CD4-positive, alpha-beta memory T cell (primary cell): Measurements from ENCODE around the gene SMS. TPM values are rescaled to one million over a fixed set of nuclear protein-coding genes. Genes with fewer than 3 reads are reported as not detected.

Experiments
- CTCF ChIA-PET: fragments of 350-600 bp; sonication (Branson Sonifier 250); formaldehyde crosslinking; loops from one replicate; lab custom pipeline; 2021; ENCODE audit warnings: inconsistent platforms; ENCODE audit not compliant: partially characterized antibody; lab: Charles Lee
- POLR2A ChIA-PET: fragments of 350-600 bp; sonication (Branson Sonifier 250); formaldehyde crosslinking; loops from one replicate; lab custom pipeline; 2021; ENCODE audit not compliant: partially characterized antibody; lab: Charles Lee
- DNase-seq, 5 donors: peaks; one replicate each; pipeline versions ENCODE4 v3.0.0 to v3.0.0-alpha.2; 2020 to 2022; ENCODE audit warnings: mixed read lengths in 1 of 5
- H3K27ac ChIP-seq: one replicate; pipeline ENCODE4 v1.7.0; 2013; ENCODE audit warnings: low read depth, low read length
- H3K27me3 ChIP-seq: 2 replicates; pipeline ENCODE4 v1.7.0; 2013; ENCODE audit warnings: mild to moderate bottlenecking, low read length, moderate library complexity; ENCODE audit not compliant: insufficient read depth
- H3K36me3 ChIP-seq: 2 replicates; pipeline ENCODE4 v1.7.0; 2013; ENCODE audit warnings: mild to moderate bottlenecking, low read length, moderate library complexity; ENCODE audit not compliant: insufficient read depth
- H3K4me1 ChIP-seq: 2 replicates; pipeline ENCODE4 v1.7.0; 2013; ENCODE audit warnings: mild to moderate bottlenecking, low read length, moderate library complexity; ENCODE audit not compliant: insufficient read depth
- H3K4me3 ChIP-seq, 2 donors: one replicate each; pipeline ENCODE4 v1.7.0; 2013; ENCODE audit warnings: low read length in 2 of 2, mild to moderate bottlenecking in 1 of 2
- H3K9me3 ChIP-seq, 2 donors: one replicate each; pipeline ENCODE4 v1.7.0; 2013; ENCODE audit warnings: low read length in 2 of 2, control low read depth in 1 of 2; ENCODE audit not compliant: control insufficient read depth in 1 of 2
- H3K27ac Mint-ChIP-seq, 7 donors: one replicate each; pipeline ENCODE4 v1.8.0; 2020 to 2021; ENCODE audit warnings: mixed read lengths in 7 of 7, mild to moderate bottlenecking in 6 of 7, inconsistent platforms in 3 of 7, moderate library complexity in 3 of 7
- H3K27me3 Mint-ChIP-seq, 2 donors: one replicate each; pipeline ENCODE4 v1.8.0; 2020 to 2021; ENCODE audit warnings: mixed read lengths in 2 of 2
- H3K36me3 Mint-ChIP-seq, 2 donors: one replicate each; pipeline ENCODE4 v1.8.0; 2020 to 2021; ENCODE audit warnings: mixed read lengths in 2 of 2, inconsistent platforms in 1 of 2, mild to moderate bottlenecking in 1 of 2
- H3K4me1 Mint-ChIP-seq, 4 donors: one replicate each; pipeline ENCODE4 v1.8.0; 2020 to 2021; ENCODE audit warnings: mixed read lengths in 4 of 4, mild to moderate bottlenecking in 1 of 4
- H3K4me3 Mint-ChIP-seq, 8 donors: one replicate each; pipeline ENCODE4 v1.8.0; 2020 to 2021; ENCODE audit warnings: mixed read lengths in 8 of 8, mild to moderate bottlenecking in 7 of 8, moderate library complexity in 6 of 8, inconsistent platforms in 3 of 8
- H3K9me3 Mint-ChIP-seq, 8 donors: one replicate each; pipeline ENCODE4 v1.8.0; 2020 to 2021; ENCODE audit warnings: mixed read lengths in 8 of 8, mild to moderate bottlenecking in 5 of 8, inconsistent platforms in 3 of 8, moderate library complexity in 1 of 8
- intact Hi-C: fragments of 100-400 bp; cut with micrococcal nuclease; formaldehyde crosslinking; loops from one replicate; pipeline ENCODE4 v1.15.1; 2023
- polyA plus RNA-seq, 2 donors: library from polyadenylated mRNA; unstranded; fragments of 300-500 nt; fragmentation: Illumina TruSeq; gene quantifications; one replicate each; pipeline ENCODE4 v1.2.3, GENCODE V29; 2021
- total RNA-seq, 2 experiments: library from RNA; stranded (reverse); gene quantifications; one replicate each; pipeline ENCODE4 v1.2.3, GENCODE V29; 2021

Gene SMS
- total and polyA plus RNA-seq, 4 experiments from 2014 or later = 28.0 to 74.7 (median 39.8) TPM

GRCh38 chrX:21990832-21991231 lies 50.3 kb downstream of the SMS start:
- Histone ChIP-seq H3K27ac (no peak overlapping the region), H3K4me1 (peaks cover 9% of the 10 kb centered on the region)

GRCh38 chrX:21991504-21991903 lies 51.0 kb downstream of the SMS start:
- Histone ChIP-seq H3K9me3 (no peaks in the 10 kb centered on the region), H3K27me3 (no peaks in the 10 kb centered on the region), H3K27ac (no peak overlapping the region), H3K36me3 (no peaks in the 10 kb centered on the region), H3K4me3 (no peak overlapping the region), H3K4me1 (peaks cover 9% of the 10 kb centered on the region)
- peaks cover 16 to 29% of the 10 kb centered on the region in 2 donors for H3K36me3 Mint-ChIP-seq
- H3K27me3 Mint-ChIP-seq = no peaks in the 10 kb centered on the region
- ChIA-PET CTCF (no interaction called here), POLR2A (no interaction called here)
- H3K27ac Mint-ChIP-seq = peak overlapping the region in 2 of 7 donors; percentile 1 to 4
- no peak for DNase-seq
- intact Hi-C loops = no loop called here
- peaks cover 0 to 7% (median 6%) of the 10 kb centered on the region in 4 donors for H3K4me1 Mint-ChIP-seq
- H3K9me3 Mint-ChIP-seq = peaks cover 0 to 2% (median 0%) of the 10 kb centered on the region in 8 donors
- peak overlapping the region in 2 of 8 donors; percentile 17 to 43 for H3K4me3 Mint-ChIP-seq

More at GRCh38 chrX:21990832-21991231, 50.3 kb downstream of the SMS start:
- no peaks in the 10 kb centered on the region for H3K9me3 ChIP-seq
- peak overlapping the region in 2 of 7 donors; percentile 44 to 70 for H3K27ac Mint-ChIP-seq
- DNase-seq = no peak
- ChIA-PET CTCF (no interaction called here), POLR2A (no interaction called here)
- H3K4me3 ChIP-seq = no peak overlapping the region
- H3K4me3 Mint-ChIP-seq = peak overlapping the region in 1 of 8 donors; percentile 43
- no peaks in the 10 kb centered on the region for H3K27me3 ChIP-seq
- intact Hi-C loops = no loop called here
- H3K27me3 Mint-ChIP-seq = no peaks in the 10 kb centered on the region
- peaks cover 16 to 29% of the 10 kb centered on the region in 2 donors for H3K36me3 Mint-ChIP-seq
- H3K4me1 Mint-ChIP-seq = peaks cover 0 to 7% (median 2%) of the 10 kb centered on the region in 4 donors
- peaks cover 0 to 2% (median 0%) of the 10 kb centered on the region in 8 donors for H3K9me3 Mint-ChIP-seq
- H3K36me3 ChIP-seq = no peaks in the 10 kb centered on the region

- no peak overlapping the region for H3K27ac Mint-ChIP-seq
- H3K27ac ChIP-seq = no peak overlapping the region
- POLR2A ChIA-PET = no interaction called here
These were observed 52.8 kb downstream of the SMS start for GRCh38 chrX:21993265-21993664.

GRCh38 chrX:21996872-21997455 lies 56.5 kb downstream of the SMS start:
- Histone ChIP-seq H3K4me3 (no peak overlapping the region), H3K9me3 (no peaks in the 10 kb centered on the region), H3K27me3 (no peaks in the 10 kb centered on the region), H3K4me1 (no peaks in the 10 kb centered on the region), H3K27ac (no peak overlapping the region), H3K36me3 (no peaks in the 10 kb centered on the region)
- Mint-ChIP-seq H3K27me3 (no peaks in the 10 kb centered on the region), H3K4me1 (peaks cover 0 to 18% (median 5%) of the 10 kb centered on the region in 4 donors), H3K4me3 (no peak overlapping the region), H3K9me3 (no peaks in the 10 kb centered on the region), H3K27ac (peak overlapping the region in 1 of 7 donors; percentile 7), H3K36me3 (peaks cover 8 to 13% of the 10 kb centered on the region in 2 donors)
- intact Hi-C loops = no loop called here
- POLR2A ChIA-PET = interaction anchor here (1.2 kb wide), 1 partner anchor 12 kb away, joined by 4 read pairs; no protein-coding TSS in a partner anchor
- CTCF ChIA-PET = interaction anchor here (0.9 kb wide), 1 partner anchor 12 kb away, joined by 4 read pairs; no protein-coding TSS in a partner anchor
- DNase-seq = no peak

More at GRCh38 chrX:21993265-21993664, 52.8 kb downstream of the SMS start:
- intact Hi-C loops = no loop called here
- no peak overlapping the region for H3K4me3 ChIP-seq
- peaks cover 16 to 27% of the 10 kb centered on the region in 2 donors for H3K36me3 Mint-ChIP-seq
- peaks cover 0 to 2% (median 0%) of the 10 kb centered on the region in 8 donors for H3K9me3 Mint-ChIP-seq
- H3K4me1 Mint-ChIP-seq = peaks cover 0 to 18% (median 10%) of the 10 kb centered on the region in 4 donors
- H3K9me3 ChIP-seq = no peaks in the 10 kb centered on the region
- H3K4me1 ChIP-seq = peaks cover 9% of the 10 kb centered on the region
- no peaks in the 10 kb centered on the region for H3K27me3 ChIP-seq
- no peaks in the 10 kb centered on the region for H3K27me3 Mint-ChIP-seq
- H3K36me3 ChIP-seq = no peaks in the 10 kb centered on the region
- DNase-seq = no peak
- CTCF ChIA-PET = no interaction called here
- no peak overlapping the region for H3K4me3 Mint-ChIP-seq

GRCh38 chrX:21998037-21998436 lies 57.5 kb downstream of the SMS start:
- Histone ChIP-seq H3K4me3 (no peak overlapping the region), H3K27me3 (no peaks in the 10 kb centered on the region), H3K9me3 (no peaks in the 10 kb centered on the region), H3K36me3 (no peaks in the 10 kb centered on the region), H3K4me1 (no peaks in the 10 kb centered on the region), H3K27ac (no peak overlapping the region)
- Mint-ChIP-seq H3K27me3 (no peaks in the 10 kb centered on the region), H3K4me1 (peaks cover 0 to 18% (median 5%) of the 10 kb centered on the region in 4 donors), H3K4me3 (no peak overlapping the region), H3K27ac (no peak overlapping the region), H3K36me3 (peaks cover 8 to 11% of the 10 kb centered on the region in 2 donors), H3K9me3 (no peaks in the 10 kb centered on the region)
- CTCF ChIA-PET = no interaction called here
- intact Hi-C loops = no loop called here
- no peak for DNase-seq
- POLR2A ChIA-PET = no interaction called here

- no peak for DNase-seq
- H3K4me3 Mint-ChIP-seq = no peak overlapping the region
- ChIA-PET POLR2A (no interaction called here), CTCF (interaction anchor here (1.5 kb wide), 1 partner anchor 19 kb away, joined by 4 read pairs; no protein-coding TSS in a partner anchor)
- H3K27me3 Mint-ChIP-seq = no peaks in the 10 kb centered on the region
- H3K27ac Mint-ChIP-seq = no peak overlapping the region
- H3K36me3 Mint-ChIP-seq = peaks cover 3 to 5% of the 10 kb centered on the region in 2 donors
- H3K27ac ChIP-seq = no peak overlapping the region
- no peaks in the 10 kb centered on the region for H3K27me3 ChIP-seq
- no peaks in the 10 kb centered on the region for H3K4me1 ChIP-seq
- intact Hi-C loops = no loop called here
- H3K4me3 ChIP-seq = no peak overlapping the region
- H3K9me3 Mint-ChIP-seq = peaks cover 0 to 4% (median 0%) of the 10 kb centered on the region in 8 donors
- H3K4me1 Mint-ChIP-seq = no peaks in the 10 kb centered on the region
- H3K36me3 ChIP-seq = no peaks in the 10 kb centered on the region
- H3K9me3 ChIP-seq = no peaks in the 10 kb centered on the region
These were observed 64.4 kb downstream of the SMS start for GRCh38 chrX:22004866-22005265.

- no peaks in the 10 kb centered on the region for H3K36me3 ChIP-seq
- no peak for DNase-seq
- Mint-ChIP-seq H3K27me3 (no peaks in the 10 kb centered on the region), H3K36me3 (peaks cover 0 to 1% of the 10 kb centered on the region in 2 donors), H3K9me3 (peaks cover 0 to 4% (median 0%) of the 10 kb centered on the region in 8 donors), H3K4me1 (no peaks in the 10 kb centered on the region), H3K4me3 (no peak overlapping the region), H3K27ac (no peak overlapping the region)
- intact Hi-C loops = no loop called here
- no peaks in the 10 kb centered on the region for H3K9me3 ChIP-seq
- no peaks in the 10 kb centered on the region for H3K4me1 ChIP-seq
- ChIA-PET CTCF (interaction anchor here (0.6 kb wide), 1 partner anchor 108 kb away, joined by 3 read pairs; no protein-coding TSS in a partner anchor), POLR2A (no interaction called here)
- H3K27ac ChIP-seq = no peak overlapping the region
- H3K4me3 ChIP-seq = no peak overlapping the region
- no peaks in the 10 kb centered on the region for H3K27me3 ChIP-seq
These were observed 71.5 kb downstream of the SMS start for GRCh38 chrX:22012051-22012450.
